ENCODE data around the gene ENTR1. TPM values are rescaled to one million over a fixed set of nuclear protein-coding genes. Genes with fewer than 3 reads are reported as not detected.

Gene ENTR1
- total and polyA plus RNA-seq, 2 of the 13 experiments (the other 11 are each of a cell fraction or from before 2014, with no cell fraction given): 70.1 to 76.4 TPM

GRCh38 chr9:136353757-136354488, 56.5 kb downstream of the ENTR1 start:
- H3K27me3 ChIP-seq (ENCODE audit: control insufficient read depth in 1 of 2, insufficient read depth in 2 of 2, low read length in 2 of 2): peaks cover 0 to 9% of the 10 kb centered on the region in 2 experiments; a peak in 2 of 5 replicates
- POLR2A ChIA-PET: interaction anchor here (0.6 to 3.3 kb wide), 3 partner anchors 8 to 19 kb away, joined by 4 to 37 read pairs (median 32); partner anchors contain the start of gene DNLZ
- H3K4me2 ChIP-seq (ENCODE audit: low read depth, low read length): peak overlapping the region; percentile 90
- H3K4me3 ChIP-seq (replicated peaks in 1 of 3; ENCODE audit: insufficient read depth in 1 of 3, low read depth in 2 of 3, low read length in 3 of 3): peak overlapping the region in 2 of 3 experiments; percentile 5 to 67; a peak in 1 of 6 replicates
- peaks cover 44% of the 10 kb centered on the region for H3K4me1 ChIP-seq (ENCODE audit: insufficient read depth, low read length)
- in situ Hi-C loops (cut with HindIII; ENCODE audit: extremely low pct_ligation_motif_present, low pct_unique_long_range_greater_than_20kb) (no loop called here), intact Hi-C loops (cut with micrococcal nuclease; ENCODE audit: unreplicated experiment) (loop anchor here (1.0 kb wide), 1 partner anchor 9 kb away; no protein-coding TSS in a partner anchor)
- H3K9ac ChIP-seq (ENCODE audit: insufficient read depth, low read depth, low read length): peak overlapping the region; percentile 26; the same call in 1 of the 2 replicates
- DNase-seq (ENCODE audit: low spot score) (no peak), FAIRE-seq (no peak), ATAC-seq (peak; percentile 41)
- H3K9me3 ChIP-seq (ENCODE audit: low read length): no peaks in the 10 kb centered on the region
- no peaks in the 10 kb centered on the region for H3K36me3 ChIP-seq (replicated peaks in 1 of 2; ENCODE audit: control insufficient read depth in 1 of 2, insufficient read depth in 2 of 2, low read length in 2 of 2)
- no peaks in the 10 kb centered on the region for H3K79me2 ChIP-seq (ENCODE audit: insufficient read depth, low read length)
- no TSS peak for BruUV-seq (replicated peaks)
- CTCF ChIA-PET (ENCODE audit: low intra/inter-chr PET ratio, low total read pairs): no interaction called here
- H4K20me1 ChIP-seq (ENCODE audit: insufficient read depth, low read length): no peaks in the 10 kb centered on the region
- no peak overlapping the region for H2AFZ ChIP-seq (ENCODE audit: low read length)
- WGBS (ENCODE audit: low lambda C conversion rate): 0% methylated on average over 7 of the region's 13 CpGs
- H3K27ac ChIP-seq (ENCODE audit: extremely low read length, insufficient read depth, low read length): no peak overlapping the region
- TF ChIP-seq STAG1 (CRISPR knock-in tag; IDR thresholded peaks at IDR 0.05): no peak
- TF ChIP-seq HNRNPL (IDR thresholded peaks at IDR 0.05; ENCODE audit: low read depth, low read length): peak; percentile 69; the same call in 1 of the 2 replicates
- no peak for TF ChIP-seq E2F5 (CRISPR knock-in tag; conservative IDR thresholded peaks at IDR 0.05)
- TF ChIP-seq ZNF331 (CRISPR knock-in tag; IDR thresholded peaks at IDR 0.05): no peak
- no peak for TF ChIP-seq ZNF136 (CRISPR knock-in tag; IDR thresholded peaks at IDR 0.05; ENCODE audit: low read depth)
- no peak for TF ChIP-seq NONO (IDR thresholded peaks at IDR 0.05)
- no peak for TF ChIP-seq NONO (CRISPR knock-in tag; conservative IDR thresholded peaks at IDR 0.05)
- no peak for TF ChIP-seq HMGXB3 (CRISPR knock-in tag; IDR thresholded peaks at IDR 0.05; ENCODE audit: borderline replicate concordance)
- TF ChIP-seq ZNF501 (CRISPR knock-in tag; IDR thresholded peaks at IDR 0.05): peak; percentile 8; the same call in 1 of the 2 replicates
- TF ChIP-seq PRPF4 (IDR thresholded peaks at IDR 0.05; ENCODE audit: low read depth, low read length, poor library complexity, severe bottlenecking): no peak
- peak; percentile 50; the same call in 1 of the 2 replicates for TF ChIP-seq ZFX (CRISPR knock-in tag; IDR thresholded peaks at IDR 0.05; ENCODE audit: low read depth)
- no peak for TF ChIP-seq CEBPB (IDR thresholded peaks at IDR 0.05; ENCODE audit: borderline replicate concordance, low read depth, low read length)
- TF ChIP-seq HNF4A (CRISPR knock-in tag; IDR thresholded peaks at IDR 0.05): no peak
- 0 out of 2 replicates have a peak, but pooled peaks have one; percentile 55 for TF ChIP-seq ESRRA (CRISPR knock-in tag; IDR thresholded peaks at IDR 0.05; ENCODE audit: low read depth)
- TF ChIP-seq ZNF24 (IDR thresholded peaks at IDR 0.05): no peak
- 0 out of 2 replicates have a peak, but pooled peaks have one; percentile 6 for TF ChIP-seq ZNF772 (CRISPR knock-in tag; IDR thresholded peaks at IDR 0.05)
- TF ChIP-seq HDAC6 (IDR thresholded peaks at IDR 0.05; ENCODE audit: low read depth, low read length): no peak
- TF ChIP-seq AKAP8 (CRISPR knock-in tag; IDR thresholded peaks at IDR 0.05): no peak
- TF ChIP-seq ZNF740 (CRISPR knock-in tag; IDR thresholded peaks at IDR 0.05): no peak
- no peak for TF ChIP-seq ETV5 (CRISPR knock-in tag; IDR thresholded peaks at IDR 0.05; ENCODE audit: borderline replicate concordance)

All from HepG2 (cell line).